Tibial nerve (tissue), 4 donors: Measurements from ENCODE around the gene DEK. TPM values are rescaled to one million over a fixed set of nuclear protein-coding genes. Genes with fewer than 3 reads are reported as not detected.
A peak's percentile ranks its signal among the peaks of the same experiment; 100 is the strongest.

Experiments
- DNase-seq, 2 donors: peaks; one replicate each; pipeline ENCODE4 v3.0.0-alpha.2; 2019; ENCODE audit warnings: low spot score in 2 of 2
- H3K27ac ChIP-seq, 4 donors: fragments of 200-600 bp; sonication (generic) in 3 of 4; one replicate each; pipeline ENCODE4 v1.5.1; 2017 to 2019; ENCODE audit warnings: mild to moderate bottlenecking in 1 of 4
- H3K27me3 ChIP-seq, 2 donors: fragments of 200-600 bp; sonication (generic) in 1 of 2; one replicate each; pipeline versions ENCODE4 v1.5.1 to v1.6.0; 2017 to 2019
- H3K36me3 ChIP-seq, 3 donors: fragments of 200-600 bp; sonication (generic); one replicate each; pipeline ENCODE4 v1.5.1; 2018 to 2019
- H3K4me1 ChIP-seq, 4 donors: fragments of 200-600 bp; sonication (generic) in 3 of 4; one replicate each; pipeline ENCODE4 v1.5.1; 2017 to 2019
- H3K4me3 ChIP-seq, 4 donors: fragments of 200-600 bp; sonication (generic) in 3 of 4; one replicate each; pipeline ENCODE4 v1.5.1; 2017 to 2019; ENCODE audit warnings: mild to moderate bottlenecking in 1 of 4, moderate library complexity in 1 of 4
- H3K9me3 ChIP-seq, 4 donors: fragments of 200-600 bp; sonication (generic) in 3 of 4; one replicate each; pipeline ENCODE4 v1.5.1; 2017 to 2019
- EP300 ChIP-seq, 2 donors: sonication (generic); formaldehyde crosslinking; IDR thresholded peaks; one replicate each; pipeline ENCODE4 v1.6.1; 2017; ENCODE audit warnings: antibody characterized with exemption in 2 of 2, mild to moderate bottlenecking in 1 of 2
- POLR2A ChIP-seq, 2 donors: fragments of 450-650 bp; IDR thresholded peaks; one replicate each; pipeline ENCODE4 v1.6.1; 2017; ENCODE audit warnings: antibody characterized with exemption in 2 of 2, mild to moderate bottlenecking in 2 of 2, moderate library complexity in 2 of 2
- WGBS, 2 donors: methylation state at CpG; one replicate each; pipeline ENCODE4 v1.1.5; 2018; 5-methylcytosine and 5-hydroxymethylcytosine counted together
- total RNA-seq, 4 donors: library from RNA; depleted of rRNA; stranded (reverse); fragments of >200 nt; gene quantifications; one replicate each; pipeline ENCODE4 v1.1.0, GENCODE V29; 2016
- TF ChIP-seq, protein P1 (sequence below), 5 experiments: fragments of 200-600 bp in 3 of 5; fragments of 450-650 bp in 2 of 5; sonication (generic) in 3 of 5; IDR thresholded peaks; one replicate each; pipeline ENCODE4 v1.5.1; 2016 to 2019; ENCODE audit warnings: antibody characterized with exemption in 5 of 5, mild to moderate bottlenecking in 3 of 5, moderate library complexity in 2 of 5

DEK gene
- total RNA-seq, 4 donors from 2014 or later: 112 to 147 (median 123) TPM

DNA sequence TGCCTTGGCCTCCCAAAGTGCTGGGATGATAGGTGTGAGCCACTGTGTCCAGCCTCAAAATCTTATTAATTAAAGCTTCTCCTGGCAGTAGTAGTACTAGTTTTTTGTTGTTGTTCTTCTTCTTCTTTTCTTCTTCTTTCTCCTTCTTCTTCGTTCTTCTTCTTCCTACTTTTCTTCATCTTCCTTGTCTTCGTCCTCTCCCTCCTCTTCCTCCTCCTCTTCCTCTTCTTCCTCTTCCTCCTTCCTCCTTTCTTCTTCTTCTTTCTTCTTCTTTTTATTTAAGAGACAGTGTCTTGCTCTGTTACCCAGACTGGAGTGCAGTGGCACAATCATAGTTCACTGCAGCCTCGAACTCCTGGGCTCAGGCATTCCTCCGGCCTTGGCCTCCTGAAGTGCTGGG, 17.2 kb upstream of the DEK start:
- Histone ChIP-seq H3K4me1 (peaks cover 0 to 12% (median 3%) of the 10 kb centered on the region in 4 donors), H3K27me3 (peaks cover 0 to 46% of the 10 kb centered on the region in 2 donors), H3K4me3 (no peak overlapping the region), H3K36me3 (no peaks in the 10 kb centered on the region), H3K9me3 (no peaks in the 10 kb centered on the region), H3K27ac (no peak overlapping the region)
- 91 to 92% methylated on average over 4 of the region's 4 CpGs for WGBS, 2 donors
- no peak for TF ChIP-seq POLR2A (IDR thresholded peaks at IDR 0.05)
- TF ChIP-seq, protein P1, sequence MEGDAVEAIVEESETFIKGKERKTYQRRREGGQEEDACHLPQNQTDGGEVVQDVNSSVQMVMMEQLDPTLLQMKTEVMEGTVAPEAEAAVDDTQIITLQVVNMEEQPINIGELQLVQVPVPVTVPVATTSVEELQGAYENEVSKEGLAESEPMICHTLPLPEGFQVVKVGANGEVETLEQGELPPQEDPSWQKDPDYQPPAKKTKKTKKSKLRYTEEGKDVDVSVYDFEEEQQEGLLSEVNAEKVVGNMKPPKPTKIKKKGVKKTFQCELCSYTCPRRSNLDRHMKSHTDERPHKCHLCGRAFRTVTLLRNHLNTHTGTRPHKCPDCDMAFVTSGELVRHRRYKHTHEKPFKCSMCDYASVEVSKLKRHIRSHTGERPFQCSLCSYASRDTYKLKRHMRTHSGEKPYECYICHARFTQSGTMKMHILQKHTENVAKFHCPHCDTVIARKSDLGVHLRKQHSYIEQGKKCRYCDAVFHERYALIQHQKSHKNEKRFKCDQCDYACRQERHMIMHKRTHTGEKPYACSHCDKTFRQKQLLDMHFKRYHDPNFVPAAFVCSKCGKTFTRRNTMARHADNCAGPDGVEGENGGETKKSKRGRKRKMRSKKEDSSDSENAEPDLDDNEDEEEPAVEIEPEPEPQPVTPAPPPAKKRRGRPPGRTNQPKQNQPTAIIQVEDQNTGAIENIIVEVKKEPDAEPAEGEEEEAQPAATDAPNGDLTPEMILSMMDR (IDR thresholded peaks at IDR 0.05): no peak
- TF ChIP-seq EP300 (IDR thresholded peaks at IDR 0.05): no peak
- no peak for DNase-seq

DNA sequence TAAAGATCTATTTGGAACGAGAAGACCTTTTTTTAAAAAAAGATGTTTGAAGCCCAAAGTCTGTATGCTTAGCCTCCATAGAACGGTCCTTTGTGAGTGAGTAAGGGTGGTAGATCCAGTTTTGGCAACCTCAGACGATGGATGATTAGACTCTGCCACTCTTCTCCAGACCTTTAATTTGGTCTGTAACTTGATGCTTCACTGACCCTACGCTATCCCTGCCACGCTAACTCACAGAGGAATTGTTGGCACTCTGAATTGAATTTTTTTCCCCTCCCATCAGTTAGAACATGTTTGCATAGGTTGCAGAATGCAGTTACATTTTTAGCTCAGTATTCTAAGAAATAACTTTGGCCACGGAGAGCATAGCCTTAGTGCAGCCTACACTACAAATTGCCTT, 15.8 kb upstream of the DEK start:
- no peaks in the 10 kb centered on the region for H3K36me3 ChIP-seq
- H3K4me1 ChIP-seq: peaks cover 0 to 12% (median 3%) of the 10 kb centered on the region in 4 donors
- peaks cover 0 to 60% of the 10 kb centered on the region in 2 donors for H3K27me3 ChIP-seq
- no peak overlapping the region for H3K27ac ChIP-seq
- no peaks in the 10 kb centered on the region for H3K9me3 ChIP-seq
- TF ChIP-seq, protein P1 (IDR thresholded peaks at IDR 0.05): no peak
- TF ChIP-seq EP300 (IDR thresholded peaks at IDR 0.05) (no peak), POLR2A (IDR thresholded peaks at IDR 0.05) (no peak)
- 28 to 38% methylated on average over 6 of the region's 6 CpGs for WGBS, 2 donors
- no peak overlapping the region for H3K4me3 ChIP-seq
- DNase-seq: no peak

DNA sequence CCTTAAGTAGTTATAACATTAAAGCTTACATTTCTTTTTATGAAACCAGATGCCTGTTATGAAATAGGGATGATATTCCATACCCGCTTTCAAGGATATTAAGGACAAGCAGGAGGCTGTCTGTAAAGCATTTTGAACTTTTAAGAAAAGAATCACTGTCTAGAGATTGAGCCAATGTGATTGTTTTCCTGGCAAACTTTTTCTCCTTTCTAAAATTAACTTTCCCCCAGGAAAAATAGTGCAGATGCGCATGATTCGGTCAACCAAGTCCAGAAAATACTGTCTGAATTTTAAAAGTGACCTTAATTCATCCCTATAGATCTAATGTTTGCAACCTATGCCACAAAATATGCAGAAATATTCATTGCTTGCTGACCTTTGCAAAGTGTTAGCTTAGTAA, 15.1 kb upstream of the DEK start:
- no peak overlapping the region for H3K4me3 ChIP-seq
- H3K27me3 ChIP-seq: peaks cover 0 to 64% of the 10 kb centered on the region in 2 donors
- no peaks in the 10 kb centered on the region for H3K36me3 ChIP-seq
- no peak overlapping the region for H3K27ac ChIP-seq
- no peak for DNase-seq
- TF ChIP-seq, protein P1 (IDR thresholded peaks at IDR 0.05): no peak
- TF ChIP-seq EP300 (IDR thresholded peaks at IDR 0.05) (no peak), POLR2A (IDR thresholded peaks at IDR 0.05) (no peak)
- 59 to 65% methylated on average over 3 of the region's 3 CpGs for WGBS, 2 donors
- no peaks in the 10 kb centered on the region for H3K9me3 ChIP-seq
- H3K4me1 ChIP-seq: peaks cover 0 to 12% (median 3%) of the 10 kb centered on the region in 4 donors

DNA sequence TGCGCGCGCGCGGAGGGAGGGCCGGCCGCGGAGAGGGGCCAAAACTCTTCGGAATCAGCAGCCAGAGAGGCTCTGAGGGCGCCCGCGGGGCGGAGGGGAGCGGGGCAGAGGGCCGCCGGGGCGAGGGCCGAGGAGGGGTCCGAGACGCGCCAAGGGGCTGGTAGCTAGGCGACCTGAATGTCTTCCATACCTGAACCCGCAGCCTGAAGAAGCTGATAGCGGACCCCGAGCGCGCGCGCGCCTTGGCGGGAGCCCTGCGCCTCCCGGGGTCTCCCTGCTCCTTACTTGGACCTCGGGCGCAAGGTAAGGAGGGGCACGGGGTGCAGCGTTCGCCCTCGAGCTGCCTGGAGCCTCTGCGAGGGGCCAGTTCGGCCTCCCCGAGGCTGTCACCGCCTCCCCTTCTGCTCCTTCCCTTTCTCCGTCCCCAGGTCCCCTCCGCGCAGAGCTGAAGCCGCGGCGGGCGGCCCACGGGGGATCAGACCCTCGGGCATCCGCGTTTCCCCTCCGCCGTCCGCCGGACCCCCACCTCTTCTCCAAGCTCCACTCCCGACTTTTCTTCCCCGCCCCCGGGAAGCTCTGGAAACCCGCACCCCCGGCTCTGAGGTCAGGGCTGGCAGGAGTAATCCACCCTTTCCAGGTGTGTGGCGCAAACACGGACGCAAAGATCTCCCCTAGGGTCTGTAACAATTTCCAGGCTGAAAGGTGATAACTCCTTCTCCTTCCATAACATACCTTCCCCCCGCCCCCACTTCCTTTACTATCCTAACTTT, 13.1 kb upstream of the DEK start:
- WGBS, 2 donors: 3 to 4% methylated on average over 46 to 61 of the region's 67 CpGs
- H3K36me3 ChIP-seq: no peaks in the 10 kb centered on the region
- peak overlapping the region in 2 of 4 donors; percentile 12 to 38 for H3K4me3 ChIP-seq
- H3K9me3 ChIP-seq: no peaks in the 10 kb centered on the region
- H3K27me3 ChIP-seq: peaks cover 0 to 55% of the 10 kb centered on the region in 2 donors
- peaks cover 0 to 12% (median 3%) of the 10 kb centered on the region in 4 donors for H3K4me1 ChIP-seq
- TF ChIP-seq, protein P1 (IDR thresholded peaks at IDR 0.05): no peak
- no peak for TF ChIP-seq POLR2A (IDR thresholded peaks at IDR 0.05)
- TF ChIP-seq EP300 (IDR thresholded peaks at IDR 0.05): no peak
- no peak for DNase-seq
- no peak overlapping the region for H3K27ac ChIP-seq

DNA sequence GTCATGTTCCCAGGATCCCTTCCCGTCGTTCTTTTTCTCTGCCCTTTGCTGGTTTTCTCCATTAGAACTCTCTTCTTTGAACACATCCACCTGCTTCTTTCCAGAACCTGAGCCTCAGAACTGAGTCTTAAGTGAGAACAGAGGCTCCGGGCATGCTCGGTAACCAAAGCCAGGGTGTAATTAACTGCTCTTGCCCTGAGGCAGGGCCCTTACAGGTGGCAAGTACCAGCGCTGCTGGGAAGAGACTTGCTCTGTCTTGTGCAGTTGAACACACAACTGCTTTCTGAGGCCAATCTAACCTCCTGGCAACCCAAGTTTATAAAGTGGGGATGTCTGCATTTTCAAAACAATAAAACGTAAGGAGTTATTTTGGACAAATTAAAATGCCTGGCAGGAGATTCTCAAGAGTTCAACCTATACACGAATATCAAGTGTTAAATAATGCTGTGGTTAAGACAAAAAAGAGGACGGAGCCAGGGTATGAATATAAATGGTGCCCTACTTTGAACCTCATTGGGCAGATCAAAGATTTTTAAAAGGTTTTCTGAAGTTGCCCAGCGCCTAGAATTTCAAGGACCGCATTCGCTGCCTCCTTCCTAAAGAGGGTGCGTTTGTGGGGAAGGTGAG, 12.4 kb upstream of the DEK start:
- H3K36me3 ChIP-seq: no peaks in the 10 kb centered on the region
- peaks cover 0 to 52% of the 10 kb centered on the region in 2 donors for H3K27me3 ChIP-seq
- peak overlapping the region in 1 of 4 donors; percentile 38 for H3K4me3 ChIP-seq
- 24 to 27% methylated on average over 12 of the region's 12 CpGs for WGBS, 2 donors
- no peak for DNase-seq
- TF ChIP-seq, protein P1 (IDR thresholded peaks at IDR 0.05): no peak
- TF ChIP-seq POLR2A (IDR thresholded peaks at IDR 0.05): no peak
- TF ChIP-seq EP300 (IDR thresholded peaks at IDR 0.05): no peak
- H3K9me3 ChIP-seq: no peaks in the 10 kb centered on the region
- H3K4me1 ChIP-seq: peaks cover 0 to 12% (median 3%) of the 10 kb centered on the region in 4 donors
- no peak overlapping the region for H3K27ac ChIP-seq
